ENCODE results near the gene DNASE1L1.

Gene DNASE1L1

DNA sequence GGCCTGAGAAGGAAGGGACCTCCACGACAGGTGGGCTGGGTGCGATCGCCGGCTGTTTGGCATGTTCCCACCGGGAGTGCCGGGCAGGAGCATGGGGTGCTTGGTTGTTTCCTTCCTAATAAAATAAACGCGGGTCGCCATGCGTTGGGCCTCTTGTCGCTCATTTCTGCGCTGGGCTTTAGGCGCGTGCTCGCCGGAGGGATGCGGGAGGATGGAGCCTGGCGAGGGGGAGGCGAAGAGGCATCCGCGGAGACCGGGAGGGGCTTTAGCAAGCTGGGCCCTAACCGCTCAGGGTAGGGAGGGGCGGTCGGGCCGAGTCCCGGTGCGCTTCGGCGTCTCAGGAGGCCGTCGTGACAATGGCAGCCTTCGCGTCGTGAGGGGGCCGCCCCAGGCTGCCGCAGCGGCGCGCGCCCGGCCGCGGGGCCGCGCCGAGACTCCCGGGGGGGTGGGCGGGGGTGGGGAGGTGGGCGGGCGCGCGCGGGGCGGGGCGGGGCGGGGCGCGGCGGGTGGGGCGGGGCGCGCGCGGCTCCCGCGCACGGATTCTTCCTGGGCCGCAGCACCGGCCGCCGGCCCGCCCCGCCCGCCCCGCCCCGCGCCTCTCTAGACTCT is 27.4 kb upstream of the DNASE1L1 start:
- DNase-seq (ENCODE audit: low spot score): peak; percentile 50

DNA sequence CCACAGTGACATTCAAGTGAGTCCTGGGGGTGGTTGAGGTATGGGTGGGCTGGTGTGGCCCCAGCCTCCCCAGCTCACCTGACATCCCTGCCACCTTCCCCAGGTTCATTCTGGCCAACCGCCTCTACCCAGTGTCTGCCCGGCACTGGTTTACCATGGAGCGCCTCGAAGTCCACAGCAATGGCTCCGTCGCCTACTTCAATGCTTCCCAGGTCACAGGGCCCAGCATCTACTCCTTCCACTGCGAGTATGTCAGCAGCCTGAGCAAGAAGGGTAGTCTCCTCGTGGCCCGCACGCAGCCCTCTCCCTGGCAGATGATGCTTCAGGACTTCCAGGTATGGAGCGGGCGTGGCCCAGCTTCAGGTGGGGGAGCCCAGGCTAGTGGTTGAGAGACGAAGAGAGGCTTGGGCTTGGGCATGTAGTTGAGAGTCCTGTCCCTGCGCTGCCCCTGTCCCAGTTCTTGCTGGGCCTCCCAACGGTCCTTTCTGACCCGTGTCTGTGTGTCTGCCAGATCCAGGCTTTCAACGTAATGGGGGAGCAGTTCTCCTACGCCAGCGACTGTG is 26.2 kb upstream of the DNASE1L1 start:
- DNase-seq (ENCODE audit: low spot score): no peak

DNA sequence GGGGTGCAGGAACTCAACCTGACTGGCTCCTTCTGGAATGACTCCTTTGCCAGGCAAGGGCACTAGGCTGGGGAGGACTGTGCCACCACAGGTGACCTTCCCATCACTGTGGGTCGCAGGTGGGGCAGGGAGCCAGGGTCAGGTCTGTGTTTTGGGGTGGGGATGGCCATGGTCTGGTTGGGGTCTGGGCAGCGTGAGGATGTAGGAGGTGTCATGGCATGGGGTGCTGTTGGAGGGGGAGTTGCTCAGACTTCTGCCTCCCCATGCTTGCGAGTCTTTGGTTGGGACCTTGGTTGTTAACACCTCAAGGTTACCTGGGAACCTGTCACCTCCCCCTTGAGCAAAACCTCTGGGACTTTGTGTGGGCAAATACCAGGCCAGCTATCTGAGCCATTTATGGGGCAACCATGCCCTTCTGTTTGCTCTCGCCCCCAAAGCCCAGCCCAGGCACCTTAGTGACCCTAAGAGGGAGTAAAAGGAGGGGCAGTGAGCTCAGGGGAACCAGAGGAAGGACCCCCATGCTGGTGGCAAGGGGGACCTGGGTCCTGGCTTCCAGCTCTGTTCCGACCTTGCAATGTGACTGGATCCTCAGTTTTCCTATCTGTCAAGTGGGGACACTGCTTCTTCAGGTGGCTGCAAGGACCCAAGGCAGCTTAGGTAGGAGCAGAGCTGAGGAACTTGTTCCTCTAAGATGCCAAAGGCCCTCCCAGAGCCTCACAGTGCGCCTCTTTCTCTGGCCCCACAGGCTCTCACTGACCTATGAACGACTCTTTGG is 25.5 kb upstream of the DNASE1L1 start:
- DNase-seq (ENCODE audit: low spot score): no peak

DNA sequence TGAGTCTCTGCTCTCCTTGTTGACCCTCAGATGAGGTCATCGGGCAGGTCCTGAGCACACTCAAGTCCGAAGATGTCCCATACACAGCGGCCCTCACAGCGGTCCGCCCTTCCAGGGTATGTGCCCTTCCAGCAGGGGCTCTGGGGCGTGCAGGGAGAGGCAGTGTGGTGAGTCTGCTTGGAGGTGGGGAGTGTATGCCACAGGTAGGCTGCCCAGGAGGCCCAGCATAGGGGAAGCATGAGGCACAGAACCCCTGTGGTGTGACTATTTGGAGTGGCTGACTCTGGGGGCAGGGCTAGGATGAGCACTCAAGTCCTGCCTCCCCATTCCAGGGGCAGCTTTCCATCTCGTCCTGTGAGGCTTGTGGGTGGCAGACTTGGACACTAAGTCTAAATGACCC is 24.6 kb upstream of the DNASE1L1 start:
- DNase-seq (ENCODE audit: low spot score): no peak

DNA sequence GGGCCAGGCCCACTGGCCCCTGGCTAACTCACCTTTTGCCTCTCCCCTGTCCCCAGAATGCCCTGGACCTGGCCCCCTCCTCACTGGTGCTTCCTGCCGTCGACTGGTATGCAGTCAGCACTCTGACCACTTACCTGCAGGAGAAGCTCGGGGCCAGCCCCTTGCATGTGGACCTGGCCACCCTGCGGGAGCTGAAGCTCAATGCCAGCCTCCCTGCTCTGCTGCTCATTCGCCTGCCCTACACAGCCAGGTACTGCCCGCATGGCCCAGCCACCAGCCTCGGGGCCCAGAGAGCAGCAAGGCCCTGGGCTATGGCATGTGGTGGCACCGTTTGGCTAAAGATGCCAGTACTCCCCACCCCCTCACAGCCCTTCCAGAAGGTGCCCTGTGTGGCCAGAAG is 23.2 kb upstream of the DNASE1L1 start:
- DNase-seq (ENCODE audit: low spot score): no peak

DNA sequence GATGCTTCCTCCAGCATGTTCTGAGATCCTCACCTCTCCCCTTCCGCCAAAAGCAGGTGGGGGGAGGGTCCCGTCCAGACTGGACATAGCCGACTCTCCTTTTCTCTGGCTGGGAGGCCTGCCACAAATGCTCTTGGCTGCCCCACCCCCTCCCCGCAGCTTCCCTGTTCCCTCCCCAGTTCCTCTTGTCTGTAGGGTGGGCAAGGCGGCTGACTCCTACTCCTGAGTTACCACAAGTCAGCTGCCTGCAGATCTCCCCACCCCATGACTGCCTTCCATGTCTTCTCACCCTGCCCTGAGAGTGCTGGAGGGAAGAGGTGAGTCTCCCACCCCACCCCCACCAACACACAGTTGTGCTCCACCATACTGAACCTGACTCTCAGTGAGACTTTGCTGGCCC is 22.3 kb upstream of the DNASE1L1 start:
- DNase-seq (ENCODE audit: low spot score): no peak

DNA sequence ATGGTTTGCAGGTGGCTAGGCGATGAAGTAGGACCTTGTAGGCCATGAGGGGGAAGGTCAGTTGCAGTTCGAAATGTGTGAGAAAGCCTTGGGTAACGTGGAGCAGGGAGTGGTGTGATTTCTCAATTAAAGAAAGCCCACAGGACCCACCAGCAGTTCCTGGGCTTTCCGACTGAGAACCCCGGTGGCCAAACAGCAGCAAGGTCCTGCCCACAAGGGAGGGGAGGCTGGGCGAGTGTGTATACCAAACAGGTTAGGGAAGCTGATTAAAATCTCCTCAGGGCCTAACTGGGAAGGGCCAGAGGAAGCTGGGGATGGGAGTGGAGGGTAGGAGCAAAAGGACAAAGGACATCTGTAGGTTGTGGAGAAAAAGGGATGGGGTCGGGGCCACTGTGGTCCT is 21.9 kb upstream of the DNASE1L1 start:
- DNase-seq (ENCODE audit: low spot score): no peak

DNA sequence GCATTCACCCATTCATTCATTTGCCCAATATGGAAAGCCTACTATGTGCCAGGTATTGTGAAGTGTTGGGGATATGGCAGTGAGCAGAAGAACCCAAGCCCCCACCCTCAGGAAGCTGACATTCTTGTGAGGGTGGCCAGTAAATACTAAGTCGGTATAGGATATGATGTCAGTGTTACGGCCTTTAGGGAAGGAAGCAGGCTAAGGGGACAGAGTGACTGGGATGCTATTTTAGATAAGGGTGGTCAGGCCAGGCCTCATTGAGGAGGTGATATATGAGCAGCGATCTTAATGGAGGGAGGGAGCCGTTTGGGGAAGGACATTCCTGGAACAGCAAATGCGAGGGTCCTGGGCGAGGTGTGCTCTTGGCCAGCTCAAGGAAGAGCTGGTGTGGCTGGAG is 21.4 kb upstream of the DNASE1L1 start:
- DNase-seq (ENCODE audit: low spot score): no peak

DNA sequence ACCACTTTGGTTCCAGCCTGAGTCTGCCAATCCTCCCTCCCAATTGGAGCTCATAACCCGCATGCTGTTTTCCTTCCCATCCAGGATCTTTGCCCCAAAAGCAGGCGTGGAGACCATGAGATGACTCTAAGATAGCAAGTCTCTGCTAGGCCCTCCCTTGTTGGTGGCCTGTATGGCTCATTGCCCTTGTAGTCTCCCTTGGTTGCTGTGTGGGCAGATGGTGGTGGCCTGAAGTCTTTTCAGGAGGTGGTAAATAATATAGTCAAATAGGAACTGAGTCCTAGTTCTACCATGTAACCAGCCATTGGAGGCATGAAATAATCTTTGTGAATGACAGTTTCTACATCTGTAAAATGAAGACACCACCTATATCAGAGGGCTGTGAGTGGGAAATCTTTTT is 20.7 kb upstream of the DNASE1L1 start:
- DNase-seq (ENCODE audit: low spot score): no peak

DNA sequence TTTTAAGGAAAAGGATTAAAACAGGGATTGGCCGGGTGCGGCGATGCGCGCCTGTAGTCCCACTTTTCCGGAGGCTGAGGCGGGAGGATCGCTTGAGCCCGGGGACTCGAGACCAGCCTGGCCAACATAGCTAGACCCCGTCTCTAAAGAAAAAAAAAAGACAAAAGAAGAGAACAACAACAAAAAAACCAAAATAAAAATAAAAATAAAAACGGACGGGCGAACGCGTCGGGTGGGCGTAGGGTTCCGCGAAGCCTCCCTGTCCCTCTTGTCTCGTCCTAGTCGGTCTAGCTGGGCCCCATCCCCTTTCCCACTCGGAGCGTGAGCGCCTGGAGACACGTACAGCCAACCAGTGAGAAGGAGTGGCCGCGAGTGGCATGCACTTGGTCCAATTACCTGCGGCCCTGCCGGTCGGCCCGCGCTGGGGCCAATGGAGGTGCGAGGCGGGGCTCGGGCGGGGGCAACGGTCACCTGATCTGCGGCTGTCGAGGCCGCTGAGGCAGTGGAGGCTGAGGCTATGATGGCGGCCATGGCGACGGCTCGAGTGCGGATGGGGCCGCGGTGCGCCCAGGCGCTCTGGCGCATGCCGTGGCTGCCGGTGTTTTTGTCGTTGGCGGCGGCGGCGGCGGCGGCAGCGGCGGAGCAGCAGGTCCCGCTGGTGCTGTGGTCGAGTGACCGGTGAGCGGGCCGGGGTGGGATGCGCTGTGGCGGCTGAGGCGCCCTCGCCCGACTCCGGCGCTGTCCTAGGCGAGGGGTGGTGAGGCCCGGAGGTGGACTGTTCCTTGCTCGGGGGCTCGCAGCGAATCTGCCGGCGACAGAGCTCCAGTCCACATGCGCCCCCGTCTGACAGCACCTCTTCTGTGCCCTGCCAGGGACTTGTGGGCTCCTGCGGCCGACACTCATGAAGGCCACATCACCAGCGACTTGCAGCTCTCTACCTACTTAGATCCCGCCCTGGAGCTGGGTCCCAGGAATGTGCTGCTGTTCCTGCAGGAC is 19.4 kb upstream of the DNASE1L1 start, which contains the start of gene ATP6AP1:
ATP6AP1 (plus strand) TSS at position 502 of the 996 bp plus-strand sequence; CDS start at position 518, 16 bp downstream.
- DNase-seq (ENCODE audit: low spot score): peak; percentile 90

DNA sequence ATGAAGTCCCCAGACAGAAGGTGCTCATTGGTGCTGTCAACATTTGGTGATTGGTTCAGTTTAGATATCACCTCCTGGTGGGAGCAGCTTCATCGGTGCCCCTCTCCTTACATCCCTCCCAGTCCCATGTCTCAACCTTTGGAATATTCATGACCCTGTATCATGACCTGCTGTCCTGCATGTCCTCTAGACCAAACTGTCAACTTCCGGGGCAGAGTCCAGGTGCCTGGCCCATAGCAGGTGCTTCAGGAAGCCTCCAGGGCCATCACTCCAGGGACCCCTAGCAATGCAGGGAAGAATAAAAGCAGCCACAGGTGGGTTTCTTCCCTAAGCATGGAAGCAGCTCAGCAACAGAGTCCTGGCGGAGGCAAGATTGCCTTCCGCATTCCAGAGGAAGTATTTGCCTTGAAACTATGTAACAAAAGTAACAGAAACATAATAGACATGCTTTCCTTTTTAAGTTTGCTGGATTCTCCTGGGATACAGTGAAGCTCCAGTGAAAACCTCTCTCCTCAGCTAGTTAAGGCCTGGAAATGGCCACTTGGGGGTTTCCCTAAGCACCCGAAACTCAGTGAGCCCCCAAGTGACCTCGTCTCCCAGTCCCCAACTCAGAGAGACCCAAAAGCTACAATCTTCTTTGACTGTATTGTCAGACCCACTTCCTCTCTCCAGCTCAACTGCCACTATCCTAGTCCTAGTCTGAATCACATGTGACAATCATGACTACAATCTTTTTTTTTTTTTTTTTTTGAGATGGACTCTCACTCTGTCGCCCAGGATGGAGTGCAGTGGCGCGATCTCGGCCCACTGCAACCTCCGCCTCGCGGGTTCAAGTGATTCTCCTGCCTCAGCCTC is 18.1 kb upstream of the DNASE1L1 start:
- DNase-seq (ENCODE audit: low spot score): no peak

DNA sequence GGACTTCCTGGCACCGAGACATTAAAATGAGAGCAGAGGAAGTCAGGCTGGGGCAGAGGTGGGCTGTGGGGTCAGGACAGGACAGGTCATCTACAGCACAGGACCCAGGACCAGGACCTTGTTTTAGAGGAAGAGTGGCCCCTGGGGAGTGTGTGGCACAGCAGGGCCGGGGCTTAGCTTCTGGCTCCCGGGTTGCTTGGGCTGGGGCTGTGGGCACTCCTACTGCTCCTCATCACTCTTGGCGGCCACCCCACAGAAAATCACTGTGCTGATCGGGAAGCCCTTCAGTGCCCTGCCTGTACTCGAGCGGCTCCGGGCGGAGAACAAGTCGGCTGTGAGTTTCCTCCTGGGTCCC is 11.3 kb upstream of the DNASE1L1 start:
- DNase-seq (ENCODE audit: low spot score): no peak

DNA sequence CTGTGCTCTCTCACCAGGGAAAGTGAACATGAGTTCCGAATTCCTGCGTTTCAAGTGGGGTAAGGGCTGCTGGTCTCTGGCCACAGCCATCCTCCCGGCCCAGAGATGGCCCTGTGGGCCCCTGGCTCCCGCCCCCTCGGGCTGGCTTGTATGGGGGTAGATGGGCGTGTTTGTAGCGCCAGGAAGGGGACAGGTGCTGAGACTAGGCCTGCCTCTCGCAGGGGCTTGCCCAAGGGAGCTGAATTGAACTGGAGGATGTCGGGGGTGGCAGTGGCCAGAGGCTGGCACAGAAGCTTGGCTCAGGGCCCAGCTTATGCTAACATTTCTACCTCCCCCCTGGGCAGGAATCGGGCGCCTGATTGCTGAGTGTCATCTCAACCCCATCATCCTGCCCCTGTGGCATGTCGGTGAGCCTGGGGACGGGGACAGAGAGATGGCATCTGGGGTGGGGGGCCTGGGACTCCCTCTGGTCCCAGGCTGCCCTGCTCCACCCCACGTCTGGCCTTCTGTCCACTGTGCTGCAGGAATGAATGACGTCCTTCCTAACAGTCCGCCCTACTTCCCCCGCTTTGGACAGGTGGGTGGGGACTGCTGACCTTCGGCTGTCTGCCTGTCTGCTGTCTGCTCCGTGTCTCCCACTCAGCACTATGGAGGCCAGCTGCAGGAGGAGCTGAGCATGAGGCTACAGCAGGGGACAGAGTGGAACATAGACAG is 10.8 kb upstream of the DNASE1L1 start:
- no peak for DNase-seq (ENCODE audit: low spot score)

DNA sequence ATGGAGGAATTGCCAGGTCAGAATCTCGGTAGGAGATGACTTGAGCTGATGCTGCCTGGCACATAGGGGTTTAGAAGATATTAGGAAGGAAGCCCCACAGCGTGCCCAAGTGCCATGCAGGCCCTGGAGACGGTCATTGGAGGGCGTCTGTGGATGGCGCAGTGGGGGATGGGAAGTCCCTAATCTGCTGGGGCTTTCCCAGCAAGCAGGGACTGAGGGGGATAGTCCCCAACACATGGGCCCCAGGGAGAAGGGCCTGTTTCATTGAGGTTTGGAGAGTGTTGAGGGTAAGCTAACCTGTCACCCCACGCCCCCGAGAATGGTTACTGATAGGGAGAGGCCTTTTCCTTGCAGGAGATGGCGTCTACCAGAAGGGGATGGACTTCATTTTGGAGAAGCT is 10.1 kb upstream of the DNASE1L1 start:
- no peak for DNase-seq (ENCODE audit: low spot score)

DNA sequence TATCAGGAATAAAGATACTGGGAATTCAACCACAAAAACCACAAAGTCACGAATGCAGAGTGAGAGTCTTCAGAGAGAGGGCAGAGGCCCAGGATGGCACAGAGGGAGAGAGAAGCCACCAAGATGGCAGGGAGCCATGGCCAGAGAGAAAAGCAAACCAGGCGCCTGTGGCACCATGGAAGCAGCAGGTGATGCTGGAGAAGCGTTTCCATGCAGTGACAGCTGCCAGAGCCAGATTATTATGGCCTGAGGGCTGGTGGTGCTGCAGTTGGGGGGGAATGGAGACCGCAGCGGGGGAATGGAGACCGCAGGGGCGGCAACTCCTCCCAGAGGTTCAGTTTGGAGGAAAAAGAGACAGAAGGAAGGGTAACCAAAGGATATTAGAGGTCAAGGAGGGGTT is 8.1 kb upstream of the DNASE1L1 start:
- no peak for DNase-seq (ENCODE audit: low spot score)

DNA sequence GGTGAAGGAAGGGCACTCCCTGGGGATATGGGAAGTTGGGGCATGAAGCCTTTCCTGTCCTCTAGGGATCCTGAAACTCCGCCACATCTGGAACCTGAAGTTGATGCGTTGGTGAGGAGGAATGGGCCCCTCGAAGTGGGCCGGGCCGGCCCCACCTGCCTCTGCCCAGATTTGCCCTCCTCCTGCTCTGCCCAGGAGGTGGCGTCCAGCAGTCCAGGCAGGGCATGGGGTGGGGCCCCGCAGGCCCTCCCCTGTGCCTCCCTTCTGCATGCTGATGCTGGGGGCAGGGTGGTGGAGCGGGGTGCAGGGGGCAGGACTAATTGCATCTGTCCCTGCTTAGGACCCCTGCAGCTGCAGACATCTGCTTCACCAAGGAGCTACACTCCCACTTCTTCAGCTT is 4.1 kb upstream of the DNASE1L1 start:
- no peak for DNase-seq (ENCODE audit: low spot score)

DNA sequence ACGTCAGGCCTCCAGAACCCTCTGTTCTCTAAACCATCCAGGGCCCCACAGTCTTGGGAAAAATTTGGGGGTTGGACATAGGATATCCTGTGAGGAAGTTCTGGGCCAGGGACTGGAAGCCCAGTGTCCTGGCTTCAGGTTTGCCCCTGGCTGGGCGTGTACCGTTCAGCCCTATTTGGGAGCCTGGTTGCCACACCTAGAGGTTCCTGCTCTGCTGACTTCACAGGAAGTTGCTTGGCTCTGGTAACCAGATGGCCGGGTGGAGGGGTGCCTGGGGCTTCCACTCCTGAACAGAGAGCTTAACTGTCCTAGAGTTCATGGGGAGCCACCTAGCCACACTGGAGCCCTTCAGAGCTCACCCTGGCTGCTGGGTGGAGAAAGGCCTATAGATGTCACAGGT is 3.4 kb upstream of the DNASE1L1 start:
- DNase-seq (ENCODE audit: low spot score): peak; percentile 43

DNA sequence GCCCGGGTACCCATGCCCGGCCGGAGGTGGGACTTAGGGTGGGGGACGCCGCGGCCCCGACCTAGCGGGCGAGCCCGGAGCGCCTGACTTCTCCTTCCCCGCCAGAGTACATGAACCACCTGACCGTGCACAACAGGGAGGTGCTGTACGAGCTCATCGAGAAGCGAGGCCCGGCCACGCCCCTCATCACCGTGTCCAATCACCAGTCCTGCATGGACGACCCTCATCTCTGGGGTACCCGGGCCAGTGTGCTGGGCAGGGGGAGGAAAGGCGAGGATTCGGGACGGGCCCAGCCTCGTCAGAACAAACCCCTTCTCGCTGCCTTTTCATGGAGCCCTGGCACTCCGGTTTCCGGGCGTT is 2.9 kb upstream of the DNASE1L1 start:
- peak; percentile 61 for DNase-seq (ENCODE audit: low spot score)

DNA sequence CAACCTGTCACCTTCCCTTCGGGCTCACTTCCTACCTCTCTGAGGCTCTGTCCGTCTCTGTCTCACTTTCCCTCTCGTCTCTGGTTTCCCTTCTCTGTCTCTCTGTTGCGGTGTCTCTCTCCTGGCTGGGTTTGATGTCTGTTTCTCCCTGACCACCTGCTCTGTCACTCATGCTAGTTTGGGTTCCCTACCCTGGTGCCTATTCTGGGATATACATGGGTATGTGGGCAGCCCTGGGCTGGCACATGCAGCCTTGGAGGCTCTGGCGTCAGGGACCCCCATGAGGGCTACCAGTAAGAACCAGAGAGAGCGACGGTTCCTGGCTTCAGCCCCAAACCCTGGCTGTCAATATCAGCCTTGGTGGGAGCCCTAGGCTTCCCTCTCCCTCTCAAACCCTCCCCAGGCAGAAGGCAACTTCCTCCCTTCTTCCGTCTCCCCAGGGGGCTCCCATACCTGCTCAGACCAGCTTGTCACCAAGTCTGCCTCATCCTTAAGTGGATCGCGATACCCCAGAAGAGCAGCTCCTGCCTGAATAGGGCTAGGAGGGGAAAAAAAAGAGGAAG is 314 bp downstream of the DNASE1L1 start:
- DNase-seq (ENCODE audit: low spot score): no peak

DNA sequence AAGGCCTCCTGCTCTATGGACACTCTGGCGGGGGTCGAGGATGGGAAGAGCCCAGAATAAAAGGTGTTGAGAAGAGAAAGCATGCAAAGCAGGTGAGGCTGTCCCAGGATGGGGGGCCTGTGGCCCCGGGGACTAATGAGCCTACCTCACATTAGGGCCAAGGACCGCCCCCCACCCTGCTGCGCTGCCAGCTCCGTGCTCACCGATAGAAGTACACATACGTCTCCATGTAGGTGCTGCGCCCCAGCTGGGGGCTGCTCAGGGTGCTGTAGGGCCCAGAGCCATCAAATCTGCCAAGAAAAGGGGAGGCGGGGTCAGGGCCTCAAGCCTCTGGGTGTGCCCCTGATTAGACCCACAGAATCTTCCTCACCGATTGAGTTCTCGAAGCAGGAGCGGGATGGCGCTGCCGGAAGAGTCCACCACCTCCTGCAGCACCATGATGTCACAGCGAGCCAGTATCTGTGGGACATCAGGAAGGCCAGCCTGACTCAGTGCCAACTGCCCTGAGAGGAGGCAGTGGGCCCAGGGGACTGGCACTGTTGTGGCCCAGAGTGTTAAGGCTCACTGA is 4.3 kb downstream of the DNASE1L1 start:
- DNase-seq (ENCODE audit: low spot score): no peak
